DND-41 (cell line): ENCODE results near the gene CCDC30.

ENCODE experiments used
- ATAC-seq: fragments of 200-7000 bp; cut with Tn5 transposase; 3 replicates; pipeline ENCODE4 v1.9.1; 2021; ENCODE audit warnings: low read depth; ENCODE audit not compliant: insufficient read depth
- DNase-seq: peaks from one replicate; pipeline ENCODE4 v3.0.0-alpha.2; 2020
- H2AFZ ChIP-seq: 2 replicates; pipeline ENCODE4 v1.6.0; 2012; ENCODE audit warnings: low read depth, low read length
- H3K27ac ChIP-seq: 2 replicates; pipeline ENCODE4 v1.5.1; 2012; ENCODE audit warnings: low read length, inconsistent platforms
- H3K27me3 ChIP-seq: fragments of 200-600 bp; sonication (generic); 2 replicates; pipeline ENCODE4 v1.6.0; 2012; ENCODE audit warnings: low read length, mild to moderate bottlenecking, inconsistent platforms; ENCODE audit not compliant: insufficient read depth, poor library complexity
- H3K36me3 ChIP-seq: 2 replicates; pipeline ENCODE4 v1.5.1; 2012; ENCODE audit warnings: low read length, inconsistent platforms; ENCODE audit not compliant: insufficient read depth
- H3K4me1 ChIP-seq: 2 replicates; pipeline ENCODE4 v1.5.1; 2012; ENCODE audit warnings: mild to moderate bottlenecking, low read length; ENCODE audit not compliant: insufficient read depth
- H3K4me2 ChIP-seq: 2 replicates; pipeline ENCODE4 v1.6.0; 2012; ENCODE audit warnings: mild to moderate bottlenecking, moderate library complexity, low read length, inconsistent platforms; ENCODE audit not compliant: insufficient read depth
- H3K4me3 ChIP-seq, 2 experiments: fragments of 200-600 bp in 1 of 2; shearing (Covaris generic) in 1 of 2; 2 replicates each; pipeline ENCODE4 v1.5.1; 2012 to 2016; ENCODE audit warnings: inconsistent platforms in 2 of 2, low read length in 2 of 2, mild to moderate bottlenecking in 2 of 2, low read depth in 1 of 2, moderate library complexity in 1 of 2
- H3K79me2 ChIP-seq: 2 replicates; pipeline ENCODE4 v1.6.0; 2012; ENCODE audit warnings: low read length, inconsistent platforms; ENCODE audit not compliant: insufficient read depth
- H3K9ac ChIP-seq: 2 replicates; pipeline ENCODE4 v1.6.0; 2012; ENCODE audit warnings: low read depth, mild to moderate bottlenecking, inconsistent platforms, low read length, moderate library complexity
- H3K9me3 ChIP-seq: 2 replicates; pipeline ENCODE4 v1.5.1; 2012; ENCODE audit warnings: low read length, moderate library complexity, mild to moderate bottlenecking, inconsistent platforms; ENCODE audit not compliant: insufficient read depth, severe bottlenecking
- H4K20me1 ChIP-seq: 2 replicates; pipeline ENCODE4 v1.6.0; 2012; ENCODE audit warnings: low read length; ENCODE audit not compliant: insufficient read depth
- EZH2 ChIP-seq: IDR thresholded peaks from 3 replicates; pipeline ENCODE4 v1.6.1; 2012; ENCODE audit warnings: borderline replicate concordance, low read depth, mild to moderate bottlenecking, moderate library complexity, low read length, inconsistent platforms; ENCODE audit not compliant: severe bottlenecking
- TF ChIP-seq, protein P1 (sequence below): IDR thresholded peaks from 2 replicates; pipeline ENCODE4 v1.5.1; 2012; ENCODE audit warnings: borderline replicate concordance, low read length, moderate library complexity, mild to moderate bottlenecking; ENCODE audit not compliant: poor library complexity, severe bottlenecking; ENCODE audit errors: extremely low read depth

Gene CCDC30

DNA sequence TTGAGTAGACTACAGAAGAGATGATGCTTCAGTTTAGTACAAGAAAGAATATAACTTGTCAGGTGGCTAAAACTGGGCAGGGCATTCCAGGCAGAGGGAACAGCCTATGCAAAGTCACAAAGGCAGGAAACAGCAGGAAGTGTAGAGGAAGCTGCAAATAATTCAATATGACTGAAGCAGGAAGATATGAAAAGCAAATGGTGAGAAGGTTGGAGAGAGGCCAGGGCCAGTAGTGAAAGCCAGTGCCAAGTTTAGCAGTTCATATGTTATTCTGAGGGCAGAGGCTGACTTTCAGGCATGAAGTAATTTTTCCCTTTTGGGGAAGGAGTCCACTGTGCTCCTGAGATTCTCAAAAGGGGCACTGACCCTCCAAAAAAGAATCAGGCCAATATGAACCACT is 211.1 kb downstream of the CCDC30 start:
- no peak for DNase-seq
- Histone ChIP-seq H4K20me1 (no peaks in the 10 kb centered on the region), H3K79me2 (no peaks in the 10 kb centered on the region), H3K4me3 (no peak overlapping the region), H3K4me2 (no peak overlapping the region), H3K27ac (no peak overlapping the region), H2AFZ (no peak overlapping the region), H3K36me3 (peaks cover 51% of the 10 kb centered on the region), H3K9me3 (no peaks in the 10 kb centered on the region), H3K4me1 (no peaks in the 10 kb centered on the region), H3K9ac (no peak overlapping the region), H3K27me3 (no peaks in the 10 kb centered on the region)
- no peak for ATAC-seq
- no peak for TF ChIP-seq EZH2
- TF ChIP-seq, protein P1, sequence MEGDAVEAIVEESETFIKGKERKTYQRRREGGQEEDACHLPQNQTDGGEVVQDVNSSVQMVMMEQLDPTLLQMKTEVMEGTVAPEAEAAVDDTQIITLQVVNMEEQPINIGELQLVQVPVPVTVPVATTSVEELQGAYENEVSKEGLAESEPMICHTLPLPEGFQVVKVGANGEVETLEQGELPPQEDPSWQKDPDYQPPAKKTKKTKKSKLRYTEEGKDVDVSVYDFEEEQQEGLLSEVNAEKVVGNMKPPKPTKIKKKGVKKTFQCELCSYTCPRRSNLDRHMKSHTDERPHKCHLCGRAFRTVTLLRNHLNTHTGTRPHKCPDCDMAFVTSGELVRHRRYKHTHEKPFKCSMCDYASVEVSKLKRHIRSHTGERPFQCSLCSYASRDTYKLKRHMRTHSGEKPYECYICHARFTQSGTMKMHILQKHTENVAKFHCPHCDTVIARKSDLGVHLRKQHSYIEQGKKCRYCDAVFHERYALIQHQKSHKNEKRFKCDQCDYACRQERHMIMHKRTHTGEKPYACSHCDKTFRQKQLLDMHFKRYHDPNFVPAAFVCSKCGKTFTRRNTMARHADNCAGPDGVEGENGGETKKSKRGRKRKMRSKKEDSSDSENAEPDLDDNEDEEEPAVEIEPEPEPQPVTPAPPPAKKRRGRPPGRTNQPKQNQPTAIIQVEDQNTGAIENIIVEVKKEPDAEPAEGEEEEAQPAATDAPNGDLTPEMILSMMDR, result no peak

DNA sequence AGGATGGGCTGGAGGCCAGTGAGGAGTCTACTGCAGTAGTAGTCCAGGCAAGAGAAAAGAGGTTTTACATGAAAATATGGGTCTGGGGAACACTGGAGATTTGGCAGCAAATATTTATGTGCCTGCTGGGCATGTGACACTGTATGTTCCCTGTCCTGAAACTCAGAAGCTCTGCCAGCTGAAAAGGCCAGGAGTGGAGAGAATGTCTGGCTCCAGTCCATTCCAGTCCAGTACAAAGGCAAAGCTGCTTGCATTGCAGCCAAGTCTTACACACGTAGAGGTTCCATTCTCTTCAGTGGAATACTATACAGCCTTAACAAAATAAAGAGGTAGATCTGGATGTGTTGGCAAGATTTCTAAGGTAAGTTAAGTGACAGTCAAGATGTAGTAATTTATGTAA is 211.6 kb downstream of the CCDC30 start:
- Histone ChIP-seq H3K4me1 (no peaks in the 10 kb centered on the region), H3K4me3 (no peak overlapping the region), H3K9ac (no peak overlapping the region), H3K9me3 (no peaks in the 10 kb centered on the region), H4K20me1 (no peaks in the 10 kb centered on the region), H2AFZ (no peak overlapping the region), H3K27me3 (no peaks in the 10 kb centered on the region), H3K27ac (no peak overlapping the region), H3K36me3 (peaks cover 46% of the 10 kb centered on the region), H3K4me2 (no peak overlapping the region), H3K79me2 (no peaks in the 10 kb centered on the region)
- no peak for TF ChIP-seq EZH2
- TF ChIP-seq, protein P1, result no peak
- ATAC-seq, result no peak
- no peak for DNase-seq

DNA sequence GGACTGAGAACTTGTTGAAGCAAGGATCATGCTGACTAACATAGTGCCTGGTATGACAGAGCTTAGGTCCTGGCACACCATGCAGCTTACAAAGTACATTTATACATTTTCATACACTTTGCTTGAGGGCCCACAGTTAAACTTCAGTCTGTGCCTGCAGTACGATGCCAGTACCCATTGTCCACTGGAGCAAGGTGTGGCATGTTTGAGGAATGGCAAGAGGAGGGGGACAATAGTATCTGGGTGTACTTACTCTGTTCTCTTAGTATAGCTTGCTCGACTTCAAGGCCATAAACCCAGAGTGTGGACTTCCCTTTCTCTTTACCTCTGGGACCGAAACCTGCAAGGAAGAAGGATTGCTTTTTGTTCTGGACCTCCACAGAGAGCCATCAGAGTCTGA is 212.4 kb downstream of the CCDC30 start:
- H3K36me3 ChIP-seq, result peaks cover 38% of the 10 kb centered on the region
- TF ChIP-seq, protein P1, result no peak
- TF ChIP-seq EZH2, result no peak
- H3K4me1 ChIP-seq, result peaks cover 4% of the 10 kb centered on the region
- H3K4me3 ChIP-seq, result no peak overlapping the region
- no peak overlapping the region for H3K4me2 ChIP-seq
- ATAC-seq, result no peak
- H3K79me2 ChIP-seq, result peaks cover 3% of the 10 kb centered on the region; the same call in 1 of the 2 replicates
- H4K20me1 ChIP-seq, result no peaks in the 10 kb centered on the region
- H3K27ac ChIP-seq, result no peak overlapping the region
- H2AFZ ChIP-seq, result no peak overlapping the region
- no peaks in the 10 kb centered on the region for H3K27me3 ChIP-seq
- no peaks in the 10 kb centered on the region for H3K9me3 ChIP-seq
- DNase-seq, result no peak
- no peak overlapping the region for H3K9ac ChIP-seq
